GM12878 (cell line): ENCODE results near the gene PRR13. TPM values are rescaled to one million over a fixed set of nuclear protein-coding genes. Genes with fewer than 3 reads are reported as not detected.

Source experiments
- ATAC-seq: fragments of 200-7000 bp; cut with Tn5 transposase; 3 replicates; pipeline ENCODE4 v1.9.1; 2020; ENCODE audit warnings: mild to moderate bottlenecking, moderate library complexity
- BruUV-seq: library from RNA; stranded (reverse); fragments of 400-500 nt; replicated peaks from 2 replicates; lab custom pipeline; 2021; lab: Mats Ljungman, UMichigan
- CTCF ChIA-PET: fragments of 300-600 bp; sonication (Branson Sonifier 250); formaldehyde crosslinking; extraction: SDS; loops from one replicate; lab custom pipeline; 2021; ENCODE audit warnings: inconsistent platforms; lab: Yijun Ruan, JAX
- POLR2A ChIA-PET: fragments of 350-600 bp; formaldehyde crosslinking; extraction: SDS; loops from one replicate; lab custom pipeline; 2021; ENCODE audit warnings: inconsistent platforms; lab: Charles Lee
- RAD21 ChIA-PET: fragments of 300-600 bp; sonication (Branson Sonifier 250); formaldehyde crosslinking; loops from one replicate; lab custom pipeline; 2023; ENCODE audit warnings: antibody characterized with exemption; ENCODE audit not compliant: unreplicated experiment; lab: Charles Lee
- SMC1A ChIA-PET: fragments of 300-600 bp; sonication (Branson Sonifier 250); formaldehyde crosslinking; loops from one replicate; lab custom pipeline; 2023; ENCODE audit not compliant: unreplicated experiment, uncharacterized antibody; lab: Charles Lee
- DNase-seq: peaks from one replicate; pipeline ENCODE4 v3.0.0-alpha.2; 2011; ENCODE audit warnings: low read depth, low spot score
- FAIRE-seq: peaks from 3 replicates; lab custom pipeline; 2011; peaks lifted over from hg19 to GRCh38; lab: Jason Lieb, UNC
- H2AFZ ChIP-seq: 2 replicates; pipeline ENCODE4 v1.6.0; 2011; ENCODE audit warnings: low read depth, low read length, control low read depth; ENCODE audit not compliant: control insufficient read depth
- H3K27ac ChIP-seq: 2 replicates; pipeline ENCODE4 v1.5.1; 2011; ENCODE audit warnings: control low read depth; ENCODE audit not compliant: control insufficient read depth, insufficient read depth
- H3K27me3 ChIP-seq, 2 experiments: replicated peaks in 1 of 2; 2 replicates each; pipeline versions ENCODE4 v1.6.0 to v1.6.1; 2011; ENCODE audit warnings: low read length in 1 of 2; ENCODE audit not compliant: control insufficient read depth in 2 of 2, insufficient read depth in 2 of 2
- H3K36me3 ChIP-seq, 2 experiments: 2 replicates each; pipeline ENCODE4 v1.5.1; 2011; ENCODE audit warnings: low read length in 1 of 2; ENCODE audit not compliant: control insufficient read depth in 2 of 2, insufficient read depth in 2 of 2
- H3K4me1 ChIP-seq: 2 replicates; pipeline ENCODE4 v1.6.1; 2011; ENCODE audit warnings: mild to moderate bottlenecking, low read length, moderate library complexity, mixed read lengths; ENCODE audit not compliant: control insufficient read depth, insufficient read depth
- H3K4me2 ChIP-seq: 2 replicates; pipeline ENCODE4 v1.6.0; 2011; ENCODE audit warnings: control low read depth; ENCODE audit not compliant: control insufficient read depth, insufficient read depth
- H3K4me3 ChIP-seq: fragments of 200-600 bp; sonication (generic); 2 replicates; pipeline ENCODE4 v1.5.1; 2016
- H3K79me2 ChIP-seq: 2 replicates; pipeline ENCODE4 v1.6.0; 2011; ENCODE audit warnings: low read length; ENCODE audit not compliant: control insufficient read depth, insufficient read depth
- H3K9ac ChIP-seq: 2 replicates; pipeline ENCODE4 v1.8.0; 2011; ENCODE audit warnings: low read length, control low read depth, mixed read lengths; ENCODE audit not compliant: control insufficient read depth, insufficient read depth
- H3K9me3 ChIP-seq: replicated peaks from 3 replicates; pipeline ENCODE4 v1.5.1; 2011; ENCODE audit warnings: mild to moderate bottlenecking, low read length; ENCODE audit not compliant: control insufficient read depth, insufficient read depth
- H4K20me1 ChIP-seq: 2 replicates; pipeline ENCODE4 v1.6.0; 2011; ENCODE audit not compliant: control insufficient read depth, insufficient read depth
- CEBPZ ChIP-seq: fragments of 150-350 bp; IDR thresholded peaks from 2 replicates; pipeline ENCODE4 v1.6.1; 2016; ENCODE audit warnings: low read depth, low read length
- CHD4 ChIP-seq: fragments of 200-600 bp; sonication (generic); IDR thresholded peaks from 2 replicates; pipeline ENCODE4 v1.6.1; 2016; ENCODE audit warnings: mild to moderate bottlenecking
- E4F1 ChIP-seq: fragments of 450-650 bp; IDR thresholded peaks from 2 replicates; pipeline ENCODE4 v1.6.1; 2018; ENCODE audit warnings: borderline replicate concordance, mild to moderate bottlenecking; ENCODE audit not compliant: partially characterized antibody
- GATAD2B ChIP-seq: fragments of 450-650 bp; conservative IDR thresholded peaks from 2 replicates; pipeline ENCODE4 v1.6.1; 2017; ENCODE audit warnings: low read depth, mild to moderate bottlenecking, moderate library complexity
- LARP7 ChIP-seq: fragments of 450-650 bp; IDR thresholded peaks from 2 replicates; pipeline ENCODE4 v1.6.1; 2017; ENCODE audit warnings: mild to moderate bottlenecking
- PAX8 ChIP-seq: fragments of 450-650 bp; IDR thresholded peaks from 2 replicates; pipeline ENCODE4 v1.6.1; 2017; ENCODE audit warnings: mild to moderate bottlenecking, moderate library complexity
- POLR2A ChIP-seq: IDR thresholded peaks from 2 replicates; pipeline ENCODE4 v1.6.1; 2011; ENCODE audit warnings: low read depth, mild to moderate bottlenecking, low read length
- REST ChIP-seq: IDR thresholded peaks from 2 replicates; pipeline ENCODE4 v1.6.1; 2012; ENCODE audit warnings: mild to moderate bottlenecking, low read depth, low read length
- SIX5 ChIP-seq: IDR thresholded peaks from 2 replicates; pipeline ENCODE4 v1.6.1; 2011; ENCODE audit warnings: mild to moderate bottlenecking, low read depth, low read length, moderate library complexity; ENCODE audit not compliant: severe bottlenecking
- SMARCA5 ChIP-seq: fragments of 450-650 bp; IDR thresholded peaks from 2 replicates; pipeline ENCODE4 v1.6.1; 2017; ENCODE audit warnings: mild to moderate bottlenecking
- SP1 ChIP-seq: IDR thresholded peaks from one replicate; pipeline ENCODE4 v1.6.1; 2011; ENCODE audit warnings: low read depth, low read length
- SPI1 ChIP-seq: IDR thresholded peaks from 2 replicates; pipeline ENCODE4 v1.6.1; 2011; ENCODE audit warnings: low read depth, mild to moderate bottlenecking, low read length, moderate library complexity, borderline replicate concordance; ENCODE audit not compliant: insufficient read depth
- SREBF2 ChIP-seq: IDR thresholded peaks from 2 replicates; pipeline ENCODE4 v1.6.1; 2012; ENCODE audit warnings: mild to moderate bottlenecking, low read length
- YBX1 ChIP-seq: fragments of 450-650 bp; IDR thresholded peaks from 2 replicates; pipeline ENCODE4 v1.6.1; 2016; ENCODE audit warnings: antibody characterized with exemption
- ZNF217 ChIP-seq: fragments of 450-650 bp; IDR thresholded peaks from 2 replicates; pipeline ENCODE4 v1.6.1; 2017; ENCODE audit warnings: antibody characterized with exemption, mild to moderate bottlenecking
- WGBS: methylation state at CpG from one replicate; pipeline ENCODE4 v1.1.6; 2016; ENCODE audit warnings: low lambda C conversion rate; ENCODE audit not compliant: insufficient replicate concordance, insufficient coverage; ENCODE audit errors: missing lambda C conversion rate; 5-methylcytosine and 5-hydroxymethylcytosine counted together
- in situ Hi-C: fragments of 300-500 bp; cut with MboI; formaldehyde crosslinking; loops from 9 replicates; pipeline ENCODE4 v1.14.3; 2018; ENCODE audit warnings: mixed read lengths
- intact Hi-C: fragments of 100-400 bp; cut with micrococcal nuclease; formaldehyde crosslinking; loops from one replicate; pipeline ENCODE4 v1.14.2; 2022; ENCODE audit not compliant: unreplicated experiment
- polyA plus RNA-seq, 11 experiments: library from polyadenylated mRNA; depleted of rRNA in 4 of 11; unstranded in 6 of 11; stranded (reverse) in 5 of 11; fragments of >200 nt; fragmentation: Nextera tagmentation in 4 of 11; fragmentation: Illumina TruSeq in 1 of 11; extraction: Ambion mirVana in 4 of 11; extraction: Trizol in 1 of 11; gene quantifications; 1 replicate in 1 of 11; 2 replicates in 10 of 11; pipeline versions ENCODE4 v1.2.1 to v1.2.3, GENCODE V29; 2011 to 2016; ENCODE audit warnings: inconsistent platforms in 2 of 11, missing spikeins in 2 of 11, low read depth in 1 of 11
- total RNA-seq, 4 experiments: library from RNA; depleted of rRNA in 3 of 4; stranded (reverse); fragments of >200 nt in 3 of 4; fragmentation: Illumina TruSeq in 1 of 4; extraction: Trizol in 1 of 4; gene quantifications; 2 replicates each; pipeline versions ENCODE4 v1.2.1 to v1.2.3, GENCODE V29; 2013 to 2021
- TF ChIP-seq, protein P1 (sequence below): IDR thresholded peaks from 2 replicates; pipeline ENCODE4 v1.6.1; 2011; ENCODE audit warnings: mild to moderate bottlenecking, low read depth, low read length, moderate library complexity; ENCODE audit not compliant: insufficient replicate concordance

PRR13 gene
- total and polyA plus RNA-seq, 10 of the 15 experiments (the other 5 are each of a cell fraction or from before 2014, with no cell fraction given): 94.2 to 462 (median 276) TPM

DNA sequence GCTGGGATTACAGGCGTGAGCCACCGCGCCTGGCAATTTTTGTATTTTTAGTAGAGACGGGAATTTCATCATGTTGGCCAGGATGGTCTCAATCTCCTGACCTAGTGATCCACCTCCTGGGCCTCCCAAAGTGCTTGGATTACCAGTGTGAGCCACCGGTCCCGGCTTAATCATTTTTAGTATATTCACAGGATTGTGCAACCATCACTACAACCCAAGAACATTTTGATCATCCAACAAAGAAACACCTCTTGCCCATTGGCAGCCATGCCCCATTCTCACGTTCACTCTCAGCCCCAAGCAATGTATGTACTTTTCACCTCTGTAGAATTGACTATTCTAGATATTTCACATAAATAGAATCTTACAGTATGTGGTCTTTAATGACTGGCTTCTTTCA lies 41.6 kb upstream of the PRR13 start:
- ATAC-seq: no peak

More for the DNA sequence above, 41.6 kb upstream of the PRR13 start:
- CTCF ChIA-PET: no interaction called here
- Histone ChIP-seq H3K27me3 (no peaks in the 10 kb centered on the region), H3K4me3 (no peak overlapping the region), H4K20me1 (no peaks in the 10 kb centered on the region), H3K36me3 (peaks cover 0 to 2% of the 10 kb centered on the region in 2 experiments; a peak in 1 of 4 replicates), H3K9ac (no peak overlapping the region), H3K4me1 (no peaks in the 10 kb centered on the region), H3K27ac (no peak overlapping the region), H3K4me2 (no peak overlapping the region), H3K9me3 (no peaks in the 10 kb centered on the region), H3K79me2 (peaks cover 10% of the 10 kb centered on the region)
- in situ Hi-C loops: no loop called here
- 100% methylated on average over 7 of the region's 7 CpGs for WGBS
- no peak for DNase-seq
- POLR2A ChIA-PET: no interaction called here
- intact Hi-C loops: no loop called here
- TF ChIP-seq GATAD2B: no peak
- no peak for TF ChIP-seq ZNF217
- TF ChIP-seq SPI1: no peak
- TF ChIP-seq CHD4: no peak
- TF ChIP-seq LARP7: no peak
- no peak for TF ChIP-seq SP1
- TF ChIP-seq REST: no peak
- no peak for TF ChIP-seq SMARCA5
- no peak for TF ChIP-seq SIX5
- no peak for TF ChIP-seq PAX8
- no peak for TF ChIP-seq SREBF2
- TF ChIP-seq E4F1: no peak
- TF ChIP-seq, protein P1, sequence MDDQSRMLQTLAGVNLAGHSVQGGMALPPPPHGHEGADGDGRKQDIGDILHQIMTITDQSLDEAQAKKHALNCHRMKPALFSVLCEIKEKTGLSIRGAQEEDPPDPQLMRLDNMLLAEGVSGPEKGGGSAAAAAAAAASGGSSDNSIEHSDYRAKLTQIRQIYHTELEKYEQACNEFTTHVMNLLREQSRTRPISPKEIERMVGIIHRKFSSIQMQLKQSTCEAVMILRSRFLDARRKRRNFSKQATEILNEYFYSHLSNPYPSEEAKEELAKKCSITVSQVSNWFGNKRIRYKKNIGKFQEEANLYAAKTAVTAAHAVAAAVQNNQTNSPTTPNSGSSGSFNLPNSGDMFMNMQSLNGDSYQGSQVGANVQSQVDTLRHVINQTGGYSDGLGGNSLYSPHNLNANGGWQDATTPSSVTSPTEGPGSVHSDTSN: no peak
- TF ChIP-seq YBX1: no peak
- no peak for TF ChIP-seq CEBPZ
- TF ChIP-seq POLR2A: no peak
- TF ChIP-seq, all 136 proteins: peak for 0
- ChIA-PET SMC1A (no interaction called here), RAD21 (no interaction called here)
- no peak overlapping the region for H2AFZ ChIP-seq
- FAIRE-seq: no peak
- BruUV-seq: no TSS peak
